ENCODE results near the gene CSNK1A1.

DNA sequence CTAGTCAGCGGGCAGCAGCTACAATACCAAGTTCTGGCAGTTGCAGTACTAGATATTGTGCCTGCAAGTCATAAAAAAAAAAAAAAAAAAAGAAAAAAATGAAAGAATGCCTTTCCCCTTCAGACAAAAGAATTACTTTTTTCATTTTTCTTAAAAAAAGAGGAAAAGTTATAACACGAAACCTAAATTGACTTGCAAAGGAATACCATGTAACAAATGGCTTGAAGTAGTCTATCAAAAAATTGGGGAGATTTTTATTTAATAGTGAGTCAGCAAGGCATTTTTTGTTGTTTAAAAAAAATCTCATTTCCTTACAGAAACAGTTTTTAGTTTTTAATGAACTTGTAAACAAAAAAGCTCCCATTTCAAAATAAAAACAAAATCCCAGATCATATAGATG lies 55.6 kb downstream of the CSNK1A1 start:
- TF ChIP-seq CTCF (IDR thresholded peaks at IDR 0.05) (no peak), POLR2AphosphoS5 (IDR thresholded peaks at IDR 0.05) (no peak), POLR2A (IDR thresholded peaks at IDR 0.05) (no peak)
